SK-N-SH (cell line): ENCODE measurements around the gene KIF5B. TPM values are rescaled to one million over a fixed set of nuclear protein-coding genes. Genes with fewer than 3 reads are reported as not detected.

ENCODE experiments used
- CTCF ChIA-PET: fragments of 300-600, 350-600 bp; formaldehyde crosslinking; extraction: SDS; loops from one replicate; lab custom pipeline; 2021; lab: Yijun Ruan, JAX
- POLR2A ChIA-PET: fragments of 350-600 bp; sonication (Branson Sonifier 250); formaldehyde crosslinking; extraction: SDS; loops from one replicate; lab custom pipeline; 2020; ENCODE audit warnings: antibody characterized with exemption, inconsistent platforms; lab: Yijun Ruan, JAX
- DNase-seq: peaks from one replicate; pipeline ENCODE4 v3.0.0; 2012
- H2AFZ ChIP-seq: fragments of 200-600 bp; sonication (generic); 2 replicates; pipeline ENCODE4 v1.8.1; 2016; ENCODE audit warnings: antibody characterized with exemption, mild to moderate bottlenecking, low read depth
- H3F3A ChIP-seq: fragments of 200-600 bp; sonication (generic); replicated peaks from 2 replicates; pipeline ENCODE3; 2016; ENCODE audit warnings: antibody characterized with exemption, mild to moderate bottlenecking; ENCODE audit not compliant: insufficient read depth
- H3K27ac ChIP-seq, 2 experiments: fragments of 200-500 bp in 1 of 2; fragments of 200-600 bp in 1 of 2; sonication (Bioruptor generic) in 1 of 2; sonication (generic), shearing (Covaris generic) in 1 of 2; 2 replicates each; pipeline versions ENCODE4 v1.5.1 to v1.6.1; 2014 to 2016; ENCODE audit warnings: low read depth in 2 of 2, inconsistent platforms in 1 of 2, low read length in 1 of 2, mild to moderate bottlenecking in 1 of 2, mixed read lengths in 1 of 2
- H3K27me3 ChIP-seq: fragments of 200-600 bp; sonication (generic), shearing (Covaris generic); 2 replicates; pipeline ENCODE4 v1.6.1; 2016; ENCODE audit warnings: mixed run types; ENCODE audit not compliant: insufficient read depth
- H3K36me3 ChIP-seq, 2 experiments: fragments of 200-500 bp in 1 of 2; fragments of 200-600 bp in 1 of 2; sonication (Bioruptor generic) in 1 of 2; sonication (generic) in 1 of 2; replicated peaks in 1 of 2; 2 replicates each; pipeline versions ENCODE3 to v1.5.1; 2014 to 2016; ENCODE audit warnings: low read length in 1 of 2, mild to moderate bottlenecking in 1 of 2; ENCODE audit not compliant: insufficient read depth in 2 of 2, control insufficient read depth in 1 of 2
- H3K4me1 ChIP-seq, 2 experiments: fragments of 200-500 bp in 1 of 2; fragments of 200-600 bp in 1 of 2; sonication (Bioruptor generic) in 1 of 2; sonication (generic), shearing (Covaris generic) in 1 of 2; 2 replicates each; pipeline versions ENCODE4 v1.5.1 to v1.6.1; 2014 to 2016; ENCODE audit warnings: low read depth in 1 of 2, low read length in 1 of 2, mixed run types in 1 of 2; ENCODE audit not compliant: insufficient read depth in 2 of 2, control insufficient read depth in 1 of 2
- H3K4me2 ChIP-seq: fragments of 200-600 bp; sonication (generic), shearing (Covaris generic); 2 replicates; pipeline ENCODE4 v1.6.1; 2017; ENCODE audit warnings: mixed run types
- H3K4me3 ChIP-seq, 2 experiments: fragments of 200-500 bp in 1 of 2; fragments of 200-600 bp in 1 of 2; sonication (Bioruptor generic) in 1 of 2; sonication (generic), shearing (Covaris generic) in 1 of 2; 2 replicates each; pipeline versions ENCODE4 v1.5.1 to v1.8.1; 2014 to 2016; ENCODE audit warnings: low read depth in 2 of 2, inconsistent platforms in 1 of 2, low read length in 1 of 2, mild to moderate bottlenecking in 1 of 2, mixed read lengths in 1 of 2, moderate library complexity in 1 of 2
- H3K79me2 ChIP-seq: fragments of 200-600 bp; sonication (generic); 2 replicates; pipeline ENCODE4 v1.8.1; 2017; ENCODE audit warnings: mild to moderate bottlenecking; ENCODE audit not compliant: insufficient read depth
- H3K9ac ChIP-seq: fragments of 200-600 bp; sonication (generic); 2 replicates; pipeline ENCODE4 v1.6.1; 2017; ENCODE audit warnings: mixed run types
- H3K9me2 ChIP-seq: fragments of 200-600 bp; sonication (generic); 2 replicates; pipeline ENCODE4 v1.6.1; 2017; ENCODE audit warnings: mixed run types
- H3K9me3 ChIP-seq: fragments of 200-600 bp; sonication (generic); 2 replicates; pipeline ENCODE4 v1.6.1; 2017; ENCODE audit warnings: mixed run types, mild to moderate bottlenecking, moderate library complexity
- H4K20me1 ChIP-seq: fragments of 200-600 bp; sonication (generic); 2 replicates; pipeline ENCODE4 v1.6.1; 2017; ENCODE audit warnings: mild to moderate bottlenecking, mixed run types; ENCODE audit not compliant: insufficient read depth
- ELF1 ChIP-seq: IDR thresholded peaks from 2 replicates; pipeline ENCODE4 v1.4.0; 2012
- EZH2phosphoT487 ChIP-seq: fragments of 200-600 bp; sonication (generic); IDR thresholded peaks from 2 replicates; pipeline ENCODE4 v1.6.1; 2017; ENCODE audit warnings: low read depth, mixed run types, mild to moderate bottlenecking, antibody characterized with exemption, moderate library complexity, borderline replicate concordance
- FOSL2 ChIP-seq: IDR thresholded peaks from 2 replicates; pipeline ENCODE4 v1.4.0; 2012; ENCODE audit warnings: low read depth, mild to moderate bottlenecking, moderate library complexity, borderline replicate concordance
- FOXM1 ChIP-seq: IDR thresholded peaks from 2 replicates; pipeline ENCODE4 v1.4.0; 2012; ENCODE audit warnings: low read depth, mild to moderate bottlenecking
- JUND ChIP-seq: IDR thresholded peaks from 2 replicates; pipeline ENCODE4 v1.4.0; 2012
- MXI1 ChIP-seq: IDR thresholded peaks from 2 replicates; pipeline ENCODE4 v1.6.1; 2012; ENCODE audit warnings: mild to moderate bottlenecking, low read depth, low read length, improper control_type of control experiment
- NFIC ChIP-seq: IDR thresholded peaks from 2 replicates; pipeline ENCODE4 v1.4.0; 2012; ENCODE audit warnings: borderline replicate concordance
- NRF1 ChIP-seq: IDR thresholded peaks from 2 replicates; pipeline ENCODE4 v1.6.1; 2012; ENCODE audit warnings: low read depth, mild to moderate bottlenecking, low read length
- POLR2AphosphoS5 ChIP-seq: IDR thresholded peaks from 2 replicates; pipeline ENCODE4 v1.6.1; 2012; ENCODE audit warnings: low read depth, low read length
- RCOR1 ChIP-seq: fragments of 150-350 bp; IDR thresholded peaks from 2 replicates; pipeline ENCODE4 v1.6.1; 2017; ENCODE audit warnings: antibody characterized with exemption, low read length
- RXRA ChIP-seq: IDR thresholded peaks from 2 replicates; pipeline ENCODE4 v1.4.0; 2012; ENCODE audit warnings: low read depth, mild to moderate bottlenecking, borderline replicate concordance
- SMC3 ChIP-seq: IDR thresholded peaks from 2 replicates; pipeline ENCODE4 v1.6.1; 2012; ENCODE audit warnings: low read depth, low read length, improper control_type of control experiment
- TAF1 ChIP-seq: IDR thresholded peaks from 2 replicates; pipeline ENCODE4 v1.6.1; 2012; ENCODE audit warnings: low read depth, mild to moderate bottlenecking, low read length, moderate library complexity, borderline replicate concordance
- TEAD4 ChIP-seq: IDR thresholded peaks from 2 replicates; pipeline ENCODE4 v1.4.0; 2012; ENCODE audit warnings: mild to moderate bottlenecking, borderline replicate concordance; ENCODE audit not compliant: insufficient read depth
- YY1 ChIP-seq: IDR thresholded peaks from 2 replicates; pipeline ENCODE4 v1.4.0; 2012; ENCODE audit warnings: low read depth, mild to moderate bottlenecking
- WGBS: methylation state at CpG from one replicate; pipeline ENCODE4 v1.1.6; 2017; ENCODE audit warnings: low lambda C conversion rate; 5-methylcytosine and 5-hydroxymethylcytosine counted together
- polyA plus RNA-seq, 3 experiments: library from polyadenylated mRNA; depleted of rRNA; stranded (reverse); fragments of >200 nt; gene quantifications; 2 replicates each; pipeline ENCODE4 v1.2.3, GENCODE V29; 2012
- TF ChIP-seq, protein P1 (sequence below): IDR thresholded peaks from 2 replicates; pipeline ENCODE4 v1.4.0; 2012; ENCODE audit warnings: low read depth, borderline replicate concordance
- TF ChIP-seq, protein P2 (sequence below): IDR thresholded peaks from 2 replicates; pipeline ENCODE4; 2012
- TF ChIP-seq, protein P3 (sequence below): fragments of 150-350 bp; IDR thresholded peaks from 2 replicates; pipeline ENCODE4 v1.6.1; 2016; ENCODE audit warnings: mild to moderate bottlenecking, low read depth, low read length
- TF ChIP-seq, protein P4 (sequence below): fragments of 150-350 bp; IDR thresholded peaks from 2 replicates; pipeline ENCODE4 v1.6.1; 2017; ENCODE audit warnings: antibody characterized with exemption, low read length, low read depth, borderline replicate concordance
- TF ChIP-seq, protein P5 (sequence below): IDR thresholded peaks from 2 replicates; pipeline ENCODE4 v1.4.0; 2012; ENCODE audit warnings: low read depth

Gene KIF5B
- polyA plus RNA-seq, 1 of the 3 experiments (the other 2 are of a cell fraction) = 15.7 TPM

DNA sequence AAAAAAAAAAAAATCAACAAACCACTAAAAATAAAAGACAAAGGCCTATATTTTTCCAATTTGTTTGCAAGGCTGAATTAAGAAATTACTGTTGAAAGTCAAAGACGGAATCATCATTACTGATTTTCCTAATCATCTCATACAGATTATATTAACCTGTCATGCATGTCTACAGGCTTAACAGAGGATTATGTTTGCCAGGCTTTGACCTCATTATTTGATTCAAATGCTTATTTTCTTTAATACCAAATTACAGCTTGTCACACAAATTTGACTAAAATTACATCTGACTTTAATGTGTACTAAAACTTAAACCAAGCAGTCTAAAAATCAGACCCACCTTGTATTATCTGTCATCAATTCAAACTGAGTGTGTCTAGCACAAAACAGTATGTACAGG lies 21.2 kb downstream of the KIF5B start:
- no peak for DNase-seq
- H3K79me2 ChIP-seq = peaks cover 94% of the 10 kb centered on the region
- no peaks in the 10 kb centered on the region for H3K9me2 ChIP-seq
- peaks cover 0 to 12% of the 10 kb centered on the region in 2 experiments; a peak in 2 of 4 replicates for H3K4me1 ChIP-seq
- WGBS = 90% methylated on average over 1 of the region's 1 CpG
- H3K9ac ChIP-seq = no peak overlapping the region
- H3K4me3 ChIP-seq = no peak overlapping the region
- POLR2A ChIA-PET = no interaction called here
- no peak overlapping the region for H3K4me2 ChIP-seq
- CTCF ChIA-PET = interaction anchor here (1.9 kb wide), 1 partner anchor 11 kb away, joined by 5 read pairs; no protein-coding TSS in a partner anchor
- no peaks in the 10 kb centered on the region for H3K9me3 ChIP-seq
- peaks cover 10% of the 10 kb centered on the region for H3F3A ChIP-seq
- H3K27ac ChIP-seq = no peak overlapping the region
- TF ChIP-seq EZH2phosphoT487 = no peak
- TF ChIP-seq YY1 = no peak
- TF ChIP-seq NRF1 = no peak
- no peak for TF ChIP-seq TEAD4
- TF ChIP-seq, protein P1, sequence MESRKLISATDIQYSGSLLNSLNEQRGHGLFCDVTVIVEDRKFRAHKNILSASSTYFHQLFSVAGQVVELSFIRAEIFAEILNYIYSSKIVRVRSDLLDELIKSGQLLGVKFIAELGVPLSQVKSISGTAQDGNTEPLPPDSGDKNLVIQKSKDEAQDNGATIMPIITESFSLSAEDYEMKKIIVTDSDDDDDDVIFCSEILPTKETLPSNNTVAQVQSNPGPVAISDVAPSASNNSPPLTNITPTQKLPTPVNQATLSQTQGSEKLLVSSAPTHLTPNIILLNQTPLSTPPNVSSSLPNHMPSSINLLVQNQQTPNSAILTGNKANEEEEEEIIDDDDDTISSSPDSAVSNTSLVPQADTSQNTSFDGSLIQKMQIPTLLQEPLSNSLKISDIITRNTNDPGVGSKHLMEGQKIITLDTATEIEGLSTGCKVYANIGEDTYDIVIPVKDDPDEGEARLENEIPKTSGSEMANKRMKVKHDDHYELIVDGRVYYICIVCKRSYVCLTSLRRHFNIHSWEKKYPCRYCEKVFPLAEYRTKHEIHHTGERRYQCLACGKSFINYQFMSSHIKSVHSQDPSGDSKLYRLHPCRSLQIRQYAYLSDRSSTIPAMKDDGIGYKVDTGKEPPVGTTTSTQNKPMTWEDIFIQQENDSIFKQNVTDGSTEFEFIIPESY = no peak
- TF ChIP-seq, protein P2, sequence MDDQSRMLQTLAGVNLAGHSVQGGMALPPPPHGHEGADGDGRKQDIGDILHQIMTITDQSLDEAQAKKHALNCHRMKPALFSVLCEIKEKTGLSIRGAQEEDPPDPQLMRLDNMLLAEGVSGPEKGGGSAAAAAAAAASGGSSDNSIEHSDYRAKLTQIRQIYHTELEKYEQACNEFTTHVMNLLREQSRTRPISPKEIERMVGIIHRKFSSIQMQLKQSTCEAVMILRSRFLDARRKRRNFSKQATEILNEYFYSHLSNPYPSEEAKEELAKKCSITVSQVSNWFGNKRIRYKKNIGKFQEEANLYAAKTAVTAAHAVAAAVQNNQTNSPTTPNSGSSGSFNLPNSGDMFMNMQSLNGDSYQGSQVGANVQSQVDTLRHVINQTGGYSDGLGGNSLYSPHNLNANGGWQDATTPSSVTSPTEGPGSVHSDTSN = no peak
- no peak for TF ChIP-seq ELF1
- no peak for TF ChIP-seq POLR2AphosphoS5
- no peak for TF ChIP-seq RCOR1
- no peak for TF ChIP-seq JUND
- TF ChIP-seq NFIC = no peak
- TF ChIP-seq, protein P3, sequence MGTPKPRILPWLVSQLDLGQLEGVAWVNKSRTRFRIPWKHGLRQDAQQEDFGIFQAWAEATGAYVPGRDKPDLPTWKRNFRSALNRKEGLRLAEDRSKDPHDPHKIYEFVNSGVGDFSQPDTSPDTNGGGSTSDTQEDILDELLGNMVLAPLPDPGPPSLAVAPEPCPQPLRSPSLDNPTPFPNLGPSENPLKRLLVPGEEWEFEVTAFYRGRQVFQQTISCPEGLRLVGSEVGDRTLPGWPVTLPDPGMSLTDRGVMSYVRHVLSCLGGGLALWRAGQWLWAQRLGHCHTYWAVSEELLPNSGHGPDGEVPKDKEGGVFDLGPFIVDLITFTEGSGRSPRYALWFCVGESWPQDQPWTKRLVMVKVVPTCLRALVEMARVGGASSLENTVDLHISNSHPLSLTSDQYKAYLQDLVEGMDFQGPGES = no peak
- no peak for TF ChIP-seq FOSL2
- TF ChIP-seq, protein P4, sequence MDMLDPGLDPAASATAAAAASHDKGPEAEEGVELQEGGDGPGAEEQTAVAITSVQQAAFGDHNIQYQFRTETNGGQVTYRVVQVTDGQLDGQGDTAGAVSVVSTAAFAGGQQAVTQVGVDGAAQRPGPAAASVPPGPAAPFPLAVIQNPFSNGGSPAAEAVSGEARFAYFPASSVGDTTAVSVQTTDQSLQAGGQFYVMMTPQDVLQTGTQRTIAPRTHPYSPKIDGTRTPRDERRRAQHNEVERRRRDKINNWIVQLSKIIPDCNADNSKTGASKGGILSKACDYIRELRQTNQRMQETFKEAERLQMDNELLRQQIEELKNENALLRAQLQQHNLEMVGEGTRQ = no peak
- no peak for TF ChIP-seq TAF1
- TF ChIP-seq MXI1 = no peak
- TF ChIP-seq RXRA = no peak
- TF ChIP-seq SMC3 = no peak
- TF ChIP-seq, protein P5, sequence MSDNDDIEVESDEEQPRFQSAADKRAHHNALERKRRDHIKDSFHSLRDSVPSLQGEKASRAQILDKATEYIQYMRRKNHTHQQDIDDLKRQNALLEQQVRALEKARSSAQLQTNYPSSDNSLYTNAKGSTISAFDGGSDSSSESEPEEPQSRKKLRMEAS = no peak
- no peak for TF ChIP-seq FOXM1
- TF ChIP-seq, all 33 proteins: peak for 0
- peaks cover 86 to 99% of the 10 kb centered on the region in 2 experiments for H3K36me3 ChIP-seq
- H4K20me1 ChIP-seq = peaks cover 13% of the 10 kb centered on the region
- H3K27me3 ChIP-seq = no peaks in the 10 kb centered on the region
- H2AFZ ChIP-seq = no peak overlapping the region
